H1 (cell line): ENCODE results near the gene RBM44. TPM values are rescaled to one million over a fixed set of nuclear protein-coding genes. Genes with fewer than 3 reads are reported as not detected.

Source experiments
- ASH2L ChIP-seq: fragments of 200-600, 300-600 bp; sonication (generic); IDR thresholded peaks from one replicate; pipeline ENCODE4 v1.7.1; 2017; ENCODE audit warnings: low read length
- ATF2 ChIP-seq: IDR thresholded peaks from 2 replicates; pipeline ENCODE4 v1.6.1; 2012; ENCODE audit warnings: low read length, inconsistent platforms
- CHD7 ChIP-seq: fragments of 300-600 bp; sonication (generic); IDR thresholded peaks from 2 replicates; pipeline ENCODE4 v1.7.1; 2012; ENCODE audit warnings: low read length, moderate library complexity, mild to moderate bottlenecking, inconsistent platforms; ENCODE audit not compliant: insufficient replicate concordance
- CREB1 ChIP-seq: IDR thresholded peaks from 2 replicates; pipeline ENCODE4 v1.6.1; 2012; ENCODE audit warnings: inconsistent platforms
- NANOG ChIP-seq: IDR thresholded peaks from 2 replicates; pipeline ENCODE4 v1.6.1; 2011; ENCODE audit warnings: low read length, low read depth, mild to moderate bottlenecking, inconsistent platforms; ENCODE audit not compliant: insufficient read depth, poor library complexity, severe bottlenecking
- POLR2A ChIP-seq, 2 experiments: IDR thresholded peaks; 1 replicate in 1 of 2; 2 replicates in 1 of 2; pipeline ENCODE4 v1.6.1; 2011; ENCODE audit warnings: low read depth in 2 of 2, low read length in 2 of 2, mild to moderate bottlenecking in 2 of 2; ENCODE audit errors: control extremely low read depth in 1 of 2
- RNF2 ChIP-seq: fragments of 200-900, 300-1000 bp; sonication (generic); IDR thresholded peaks from 2 replicates; pipeline ENCODE4 v1.7.1; 2016; ENCODE audit warnings: borderline replicate concordance, low read depth, mild to moderate bottlenecking, antibody characterized with exemption, low read length; ENCODE audit not compliant: poor library complexity, severe bottlenecking; ENCODE audit errors: missing control alignments
- RXRA ChIP-seq: IDR thresholded peaks from 2 replicates; pipeline ENCODE4 v1.6.1; 2011; ENCODE audit warnings: low read depth, mild to moderate bottlenecking, low read length, moderate library complexity; ENCODE audit not compliant: insufficient read depth
- SP2 ChIP-seq: IDR thresholded peaks from 2 replicates; pipeline ENCODE4 v1.6.1; 2012; ENCODE audit warnings: mild to moderate bottlenecking, low read length, inconsistent platforms
- ZNF274 ChIP-seq: IDR thresholded peaks from 2 replicates; pipeline ENCODE4 v1.7.0; 2012; ENCODE audit warnings: low read length, borderline replicate concordance; ENCODE audit errors: extremely low read depth
- polyA plus RNA-seq, 7 experiments: library from polyadenylated mRNA; depleted of rRNA in 3 of 7; stranded (reverse) in 5 of 7; unstranded in 2 of 7; fragments of >200 nt in 5 of 7; fragments of 200-250 nt in 2 of 7; gene quantifications; 1 replicate in 5 of 7; 2 replicates in 1 of 7; 4 replicates in 1 of 7; pipeline versions ENCODE4 v1.2.1 to v1.2.3, GENCODE V29; 2011 to 2013; ENCODE audit warnings: missing spikeins in 2 of 7, mixed read lengths in 2 of 7
- total RNA-seq: library from RNA; stranded (reverse); fragmentation: NEBNext Ultra II Directional; extraction: Animal tissue kit (Norgen Biotek cat#: 25700); gene quantifications from 2 replicates; pipeline ENCODE4 v1.2.1, GENCODE V29; 2021

RBM44 gene
- total and polyA plus RNA-seq, 2 of the 8 experiments (the other 6 are each of a cell fraction or from before 2014, with no cell fraction given), result 0.12 to 0.43 TPM

GRCh38 chr2:237782181-237782580, 16.4 kb upstream of the RBM44 start (continued):
- no peak for TF ChIP-seq CHD7
- no peak for TF ChIP-seq ATF2
- no peak for TF ChIP-seq ASH2L
- TF ChIP-seq POLR2A (IDR thresholded peaks at IDR 0.05; ENCODE audit: control extremely low read depth in 1 of 2, low read depth in 2 of 2, low read length in 2 of 2), result no peak
- TF ChIP-seq RNF2, result no peak
- TF ChIP-seq NANOG, result no peak
- TF ChIP-seq SP2, result no peak
- no peak for TF ChIP-seq RXRA
- TF ChIP-seq ZNF274, result no peak
- TF ChIP-seq CREB1, result no peak
